ENCODE measurements around the gene GASK1A. TPM values are rescaled to one million over a fixed set of nuclear protein-coding genes. Genes with fewer than 3 reads are reported as not detected.

GASK1A gene
- polyA plus RNA-seq, 2 of the 4 experiments (the other 2 are of a cell fraction) = not detected

GRCh38 chr3:43005981-43006380 is 26.9 kb downstream of the GASK1A start:
- no peaks in the 10 kb centered on the region for H3K4me1 ChIP-seq
- ATAC-seq = no peak
- ChIA-PET CTCF (interaction anchor here (1.3 to 1.7 kb wide), 2 partner anchors 9 to 44 kb away, joined by 3 to 4 read pairs; no protein-coding TSS in a partner anchor), POLR2A (no interaction called here)
- FAIRE-seq = no peak
- no peak overlapping the region for H3K4me3 ChIP-seq
- H3K9me3 ChIP-seq = no peaks in the 10 kb centered on the region
- DNase-seq (ENCODE audit: low read depth in 1 of 2, low spot score in 1 of 2) = no peak
- H3K4me2 ChIP-seq = no peak overlapping the region
- H3K27ac ChIP-seq = no peak overlapping the region
- 1% methylated on average over 4 of the region's 4 CpGs for WGBS (ENCODE audit: missing lambda C conversion rate)
- TF ChIP-seq CBX8 (IDR thresholded peaks at IDR 0.05) (no peak), SREBF2 (IDR thresholded peaks at IDR 0.05) (no peak), ZFP36 (IDR thresholded peaks at IDR 0.05; ENCODE audit: borderline replicate concordance, partially characterized antibody) (no peak), MAX (IDR thresholded peaks at IDR 0.05) (no peak), FOXS1 (CRISPR knock-in tag; IDR thresholded peaks at IDR 0.05) (no peak), CHD4 (IDR thresholded peaks at IDR 0.05; ENCODE audit: borderline replicate concordance) (no peak), FOSL2 (IDR thresholded peaks at IDR 0.05) (no peak), FOSL2 (CRISPR knock-in tag; IDR thresholded peaks at IDR 0.05) (no peak), HEYL (CRISPR knock-in tag; IDR thresholded peaks at IDR 0.05) (no peak), HDAC2 (IDR thresholded peaks at IDR 0.05) (no peak), CBX2 (IDR thresholded peaks at IDR 0.05; ENCODE audit: borderline replicate concordance, low read depth) (no peak), ESRRA (IDR thresholded peaks at IDR 0.05; ENCODE audit: borderline replicate concordance, low read length) (no peak), EHF (CRISPR knock-in tag; IDR thresholded peaks at IDR 0.05) (no peak)

GRCh38 chr3:43006825-43007224 is 27.7 kb downstream of the GASK1A start:
- CTCF ChIA-PET = interaction anchor here (0.6 to 1.7 kb wide), 3 partner anchors 10 to 177 kb away, joined by 3 to 5 read pairs (median 4); no protein-coding TSS in a partner anchor
- FAIRE-seq (no peak), DNase-seq (ENCODE audit: low read depth in 1 of 2, low spot score in 1 of 2) (no peak), ATAC-seq (no peak)
- Histone ChIP-seq H3K27ac (no peak overlapping the region), H3K4me1 (no peaks in the 10 kb centered on the region), H3K9me3 (no peaks in the 10 kb centered on the region), H3K4me2 (no peak overlapping the region), H3K4me3 (no peak overlapping the region)
- WGBS (ENCODE audit: missing lambda C conversion rate) = 0% methylated on average over 2 of the region's 2 CpGs
- POLR2A ChIA-PET = no interaction called here
- TF ChIP-seq EHF (CRISPR knock-in tag; IDR thresholded peaks at IDR 0.05) (no peak), ATOH8 (CRISPR knock-in tag; IDR thresholded peaks at IDR 0.05; ENCODE audit: low read depth) (no peak), BHLHE40 (IDR thresholded peaks at IDR 0.05; ENCODE audit: low read depth, low read length) (no peak), HDAC2 (IDR thresholded peaks at IDR 0.05) (no peak), MAFK (IDR thresholded peaks at IDR 0.05; ENCODE audit: partially characterized antibody) (no peak), CHD4 (IDR thresholded peaks at IDR 0.05; ENCODE audit: borderline replicate concordance) (no peak), HOXB5 (CRISPR knock-in tag; IDR thresholded peaks at IDR 0.05) (no peak), NR3C1 (IDR thresholded peaks at IDR 0.05) (no peak), PBX3 (IDR thresholded peaks at IDR 0.05) (no peak)

GRCh38 chr3:43009547-43009946 is 30.4 kb downstream of the GASK1A start:
- DNase-seq (ENCODE audit: low read depth in 1 of 2, low spot score in 1 of 2) = no peak
- Histone ChIP-seq H3K4me3 (no peak overlapping the region), H3K4me1 (no peaks in the 10 kb centered on the region), H3K9me3 (no peaks in the 10 kb centered on the region), H3K27ac (no peak overlapping the region), H3K4me2 (no peak overlapping the region)
- ATAC-seq = no peak
- 9% methylated on average over 3 of the region's 3 CpGs for WGBS (ENCODE audit: missing lambda C conversion rate)
- no peak for TF ChIP-seq EP300 (IDR thresholded peaks at IDR 0.05)
- TF ChIP-seq RNF2 (IDR thresholded peaks at IDR 0.05; ENCODE audit: borderline replicate concordance, low read depth) = no peak
- FAIRE-seq = no peak
- ChIA-PET POLR2A (no interaction called here), CTCF (no interaction called here)

- CTCF ChIA-PET = no interaction called here
- no peak for DNase-seq (ENCODE audit: low read depth in 1 of 2, low spot score in 1 of 2)
Observed at GRCh38 chr3:43010638-43011037, 31.5 kb downstream of the GASK1A start.

More at GRCh38 chr3:43010638-43011037, 31.5 kb downstream of the GASK1A start:
- Histone ChIP-seq H3K4me1 (no peaks in the 10 kb centered on the region), H3K4me3 (no peak overlapping the region), H3K4me2 (no peak overlapping the region), H3K27ac (no peak overlapping the region), H3K9me3 (no peaks in the 10 kb centered on the region)
- TF ChIP-seq E2F6 (IDR thresholded peaks at IDR 0.05; ENCODE audit: borderline replicate concordance, low read depth) (no peak), PHF8 (IDR thresholded peaks at IDR 0.05; ENCODE audit: borderline replicate concordance, low read depth) (no peak), JUN (IDR thresholded peaks at IDR 0.05) (no peak)
- POLR2A ChIA-PET = no interaction called here
- FAIRE-seq (no peak), ATAC-seq (no peak)

Data from A549 (cell line).